WERI-Rb-1 (cell line): ENCODE data around the gene ATP5PO.

Source experiments
- DNase-seq: peaks from one replicate; pipeline ENCODE4 v3.0.0-alpha.2; 2020
- H3K27ac ChIP-seq: fragments of 250-450 bp; sonication (Bioruptor Pico); 2 replicates; pipeline ENCODE4 v1.5.1; 2020; ENCODE audit warnings: mild to moderate bottlenecking, moderate library complexity
- H3K27me3 ChIP-seq: fragments of 250-450 bp; sonication (Bioruptor Pico); 2 replicates; pipeline ENCODE4 v1.5.1; 2021; ENCODE audit warnings: mild to moderate bottlenecking, low read depth, moderate library complexity; ENCODE audit not compliant: insufficient read depth, severe bottlenecking
- H3K36me3 ChIP-seq: fragments of 250-450 bp; sonication (Bioruptor Pico); 2 replicates; pipeline ENCODE4 v1.5.1; 2020; ENCODE audit warnings: mild to moderate bottlenecking, moderate library complexity
- H3K4me3 ChIP-seq: 2 replicates; pipeline ENCODE4 v1.5.1; 2011; ENCODE audit warnings: low read depth, mild to moderate bottlenecking, control low read depth, low read length
- H3K9me3 ChIP-seq: fragments of 250-450 bp; sonication (Bioruptor Pico); 2 replicates; pipeline ENCODE4 v1.5.1; 2021; ENCODE audit warnings: mild to moderate bottlenecking, moderate library complexity; ENCODE audit not compliant: severe bottlenecking
- TF ChIP-seq, protein P1 (sequence below): IDR thresholded peaks from 2 replicates; pipeline ENCODE4 v1.5.1; 2011; ENCODE audit warnings: low read depth, mild to moderate bottlenecking, control low read depth, inconsistent platforms, low read length

Gene ATP5PO

DNA sequence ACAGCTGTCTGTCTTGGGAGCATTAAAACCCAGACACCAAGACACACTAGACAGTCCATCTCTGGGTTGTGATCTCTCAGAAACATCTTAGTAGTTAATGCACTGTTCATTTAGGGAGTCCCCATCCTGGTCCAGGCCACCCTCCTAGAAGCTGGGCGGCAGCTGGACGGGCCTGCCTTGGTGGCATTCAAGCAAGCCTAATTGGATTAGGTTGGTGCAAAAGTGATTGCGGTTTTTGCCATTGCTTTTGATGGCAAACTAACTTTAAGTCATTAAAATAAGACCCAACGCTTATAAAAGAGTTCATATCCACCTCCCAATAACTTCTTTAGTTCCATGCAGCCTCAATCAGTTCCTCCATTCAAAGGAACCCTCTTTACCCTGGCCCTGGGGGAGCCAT, 21.7 kb downstream of the ATP5PO start:
- Histone ChIP-seq H3K27ac (no peak overlapping the region), H3K4me3 (no peak overlapping the region), H3K27me3 (no peaks in the 10 kb centered on the region), H3K36me3 (no peaks in the 10 kb centered on the region), H3K9me3 (no peaks in the 10 kb centered on the region)
- DNase-seq, result peak; percentile 58
- TF ChIP-seq, protein P1, sequence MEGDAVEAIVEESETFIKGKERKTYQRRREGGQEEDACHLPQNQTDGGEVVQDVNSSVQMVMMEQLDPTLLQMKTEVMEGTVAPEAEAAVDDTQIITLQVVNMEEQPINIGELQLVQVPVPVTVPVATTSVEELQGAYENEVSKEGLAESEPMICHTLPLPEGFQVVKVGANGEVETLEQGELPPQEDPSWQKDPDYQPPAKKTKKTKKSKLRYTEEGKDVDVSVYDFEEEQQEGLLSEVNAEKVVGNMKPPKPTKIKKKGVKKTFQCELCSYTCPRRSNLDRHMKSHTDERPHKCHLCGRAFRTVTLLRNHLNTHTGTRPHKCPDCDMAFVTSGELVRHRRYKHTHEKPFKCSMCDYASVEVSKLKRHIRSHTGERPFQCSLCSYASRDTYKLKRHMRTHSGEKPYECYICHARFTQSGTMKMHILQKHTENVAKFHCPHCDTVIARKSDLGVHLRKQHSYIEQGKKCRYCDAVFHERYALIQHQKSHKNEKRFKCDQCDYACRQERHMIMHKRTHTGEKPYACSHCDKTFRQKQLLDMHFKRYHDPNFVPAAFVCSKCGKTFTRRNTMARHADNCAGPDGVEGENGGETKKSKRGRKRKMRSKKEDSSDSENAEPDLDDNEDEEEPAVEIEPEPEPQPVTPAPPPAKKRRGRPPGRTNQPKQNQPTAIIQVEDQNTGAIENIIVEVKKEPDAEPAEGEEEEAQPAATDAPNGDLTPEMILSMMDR, result no peak

DNA sequence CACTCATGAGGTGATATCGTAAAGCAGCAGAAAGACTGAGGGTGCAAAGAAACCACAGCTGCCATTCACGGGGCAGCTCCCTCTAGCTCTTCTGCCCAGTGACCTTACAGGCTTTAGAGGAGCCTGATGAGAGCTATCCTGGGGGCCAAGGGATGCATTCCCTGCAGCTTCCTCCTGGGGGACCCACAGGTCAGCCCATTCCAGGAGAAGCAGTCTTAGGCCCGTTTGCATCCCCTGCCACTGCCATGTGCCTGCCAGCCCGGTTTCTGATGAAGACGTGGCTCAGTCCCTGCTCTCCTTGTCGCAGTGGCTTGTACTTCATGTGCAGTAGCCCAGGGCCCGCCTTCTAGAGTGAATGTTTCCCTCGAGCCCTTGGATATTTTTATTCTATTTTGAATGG, 22.8 kb downstream of the ATP5PO start:
- Histone ChIP-seq H3K9me3 (no peaks in the 10 kb centered on the region), H3K36me3 (no peaks in the 10 kb centered on the region), H3K27ac (no peak overlapping the region), H3K4me3 (no peak overlapping the region), H3K27me3 (no peaks in the 10 kb centered on the region)
- peak; percentile 66 for DNase-seq
- TF ChIP-seq, protein P1, result peak; percentile 69

DNA sequence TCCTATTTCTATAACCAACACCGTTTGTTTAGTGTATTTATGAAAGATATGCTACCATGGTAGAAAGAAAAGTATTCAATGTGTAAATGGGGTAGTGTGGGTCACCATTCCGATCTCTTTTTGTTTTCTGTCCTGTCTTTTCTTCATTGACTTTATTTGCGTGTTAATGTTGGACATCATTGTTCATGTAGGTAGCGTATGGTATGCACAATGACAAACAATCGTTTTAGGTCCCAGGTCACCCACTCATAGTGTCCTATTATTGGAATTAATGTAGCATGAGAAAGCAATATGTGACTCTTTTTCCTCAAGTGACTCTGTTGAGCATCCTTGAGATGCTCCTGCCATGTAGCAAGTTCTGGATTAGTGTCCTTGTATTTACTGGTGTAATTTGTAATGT, 25.4 kb downstream of the ATP5PO start:
- H3K27ac ChIP-seq, result no peak overlapping the region
- H3K9me3 ChIP-seq, result no peaks in the 10 kb centered on the region
- TF ChIP-seq, protein P1, result no peak
- no peak for DNase-seq
- no peaks in the 10 kb centered on the region for H3K36me3 ChIP-seq
- H3K27me3 ChIP-seq, result no peaks in the 10 kb centered on the region
- no peak overlapping the region for H3K4me3 ChIP-seq

DNA sequence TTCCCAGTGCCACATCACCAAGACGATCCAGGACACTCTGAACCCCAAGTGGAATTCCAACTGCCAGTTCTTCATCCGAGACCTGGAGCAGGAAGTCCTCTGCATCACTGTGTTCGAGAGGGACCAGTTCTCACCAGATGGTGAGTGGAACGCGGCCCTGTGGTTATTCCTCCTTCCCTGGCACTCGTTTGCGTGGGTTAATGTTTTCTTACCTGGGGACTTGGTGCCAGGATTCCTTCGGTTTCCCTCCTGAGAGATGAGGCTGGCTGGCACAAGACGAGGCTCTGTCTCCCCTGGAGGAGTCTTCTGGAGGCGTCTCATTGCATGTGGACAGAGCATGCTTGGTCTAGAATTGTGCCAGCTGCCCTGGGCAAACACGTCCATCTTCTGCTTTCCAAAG, 29.3 kb downstream of the ATP5PO start:
- H3K36me3 ChIP-seq, result no peaks in the 10 kb centered on the region
- DNase-seq, result no peak
- no peak overlapping the region for H3K4me3 ChIP-seq
- no peaks in the 10 kb centered on the region for H3K27me3 ChIP-seq
- H3K9me3 ChIP-seq, result no peaks in the 10 kb centered on the region
- no peak overlapping the region for H3K27ac ChIP-seq
- TF ChIP-seq, protein P1, result no peak

DNA sequence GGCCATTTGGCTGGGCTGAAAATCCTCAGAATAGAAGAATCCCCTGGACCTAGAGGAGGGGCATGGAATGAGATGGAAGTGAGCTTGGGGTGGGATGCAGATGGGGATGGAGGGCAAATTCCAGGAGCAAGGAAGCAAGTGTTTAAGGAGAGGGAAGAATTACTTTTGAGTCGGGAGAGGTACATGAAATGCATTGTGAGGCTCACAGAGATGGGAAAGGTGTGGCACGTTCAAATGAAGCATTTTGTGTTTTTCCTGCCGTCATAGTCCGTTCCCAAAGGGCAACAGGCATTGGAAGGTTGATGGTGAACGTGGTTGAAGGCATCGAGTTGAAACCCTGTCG, 30.5 kb downstream of the ATP5PO start:
- TF ChIP-seq, protein P1, result no peak
- H3K4me3 ChIP-seq, result no peak overlapping the region
- H3K9me3 ChIP-seq, result no peaks in the 10 kb centered on the region
- no peaks in the 10 kb centered on the region for H3K27me3 ChIP-seq
- no peak overlapping the region for H3K27ac ChIP-seq
- no peaks in the 10 kb centered on the region for H3K36me3 ChIP-seq
- no peak for DNase-seq

DNA sequence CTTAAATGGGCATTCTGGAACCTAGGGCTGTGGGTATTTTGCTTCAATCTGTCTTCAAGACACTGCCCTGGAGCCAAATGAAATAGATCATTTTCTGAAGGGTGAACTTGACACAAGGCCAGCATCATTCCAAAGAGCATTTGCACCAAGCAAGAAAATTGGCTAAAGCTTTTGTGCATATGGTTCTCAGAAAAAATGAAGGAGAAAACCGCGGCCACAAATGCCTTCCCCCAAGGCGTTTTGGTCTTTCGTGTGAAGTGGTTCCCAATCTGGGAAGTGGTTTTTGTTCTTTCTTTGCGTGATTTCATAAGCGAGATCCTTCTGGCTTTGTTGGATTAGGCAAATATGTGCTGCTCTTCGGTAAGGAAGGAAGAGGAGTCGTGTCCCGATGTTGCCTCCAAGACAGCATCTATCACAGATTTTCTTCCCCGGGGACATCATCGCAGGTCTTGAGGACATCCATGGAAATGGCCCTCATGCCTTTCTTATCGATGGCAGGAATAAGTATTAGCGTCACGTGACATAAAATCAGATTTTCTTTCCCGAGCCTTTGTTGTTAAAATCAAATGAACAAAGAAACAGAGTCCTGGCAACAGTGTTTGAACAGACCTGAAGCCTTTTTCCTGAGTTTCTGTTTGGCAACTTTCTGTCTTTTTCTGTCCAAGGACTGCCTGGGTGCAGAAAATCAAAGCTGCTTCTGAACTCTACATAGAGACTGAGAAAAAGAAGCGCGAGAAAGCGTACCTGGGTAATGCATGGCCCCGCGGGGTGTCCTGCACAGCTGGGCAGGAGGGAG, 31.0 kb downstream of the ATP5PO start:
- H3K36me3 ChIP-seq, result no peaks in the 10 kb centered on the region
- no peaks in the 10 kb centered on the region for H3K9me3 ChIP-seq
- H3K27ac ChIP-seq, result no peak overlapping the region
- no peaks in the 10 kb centered on the region for H3K27me3 ChIP-seq
- TF ChIP-seq, protein P1, result no peak
- H3K4me3 ChIP-seq, result no peak overlapping the region
- DNase-seq, result no peak
